Epithelial cell of prostate (primary cell): Measurements from ENCODE around the gene ALPK1.
"Not testable (repeated sequence)": the region's sequence is repeated elsewhere in the genome, so short reads cannot be mapped to it uniquely, and the experiment has no call there.

ENCODE experiments used
- DNase-seq: peaks from one replicate; pipeline ENCODE4 v3.0.0-alpha.2; 2011; ENCODE audit warnings: low read depth, low spot score
- H3K27ac ChIP-seq: fragments of 450-650 bp; 2 replicates; pipeline ENCODE4 v1.5.1; 2017; ENCODE audit warnings: mild to moderate bottlenecking

ALPK1 gene

GRCh38 chr4:112282860-112283667, 14.1 kb upstream of the ALPK1 start:
- no peak overlapping the region for H3K27ac ChIP-seq
- DNase-seq: no peak

GRCh38 chr4:112284166-112284565, 13.0 kb upstream of the ALPK1 start:
- H3K27ac ChIP-seq: peak overlapping the region; percentile 35
- no peak for DNase-seq

- H3K27ac ChIP-seq: peak overlapping the region; percentile 35
- no peak for DNase-seq
These were observed 12.3 kb upstream of the ALPK1 start for GRCh38 chr4:112284662-112285411.

- no peak overlapping the region for H3K27ac ChIP-seq
- no peak for DNase-seq
These were observed 9.7 kb upstream of the ALPK1 start for GRCh38 chr4:112287258-112287989.

GRCh38 chr4:112288455-112288854, 8.7 kb upstream of the ALPK1 start:
- no peak for DNase-seq
- H3K27ac ChIP-seq: no peak overlapping the region

GRCh38 chr4:112289407-112290253, 7.5 kb upstream of the ALPK1 start:
- no peak for DNase-seq
- H3K27ac ChIP-seq: no peak overlapping the region

- DNase-seq: no peak
- no peak overlapping the region for H3K27ac ChIP-seq
These were observed 6.8 kb upstream of the ALPK1 start for GRCh38 chr4:112290341-112290740.

GRCh38 chr4:112299721-112300120, 2.6 kb downstream of the ALPK1 start:
- no peak for DNase-seq

GRCh38 chr4:112302320-112303274, 5.4 kb downstream of the ALPK1 start:
- no peak for DNase-seq
- no peak overlapping the region for H3K27ac ChIP-seq

More at GRCh38 chr4:112299721-112300120, 2.6 kb downstream of the ALPK1 start:
- no peak overlapping the region for H3K27ac ChIP-seq

GRCh38 chr4:112305477-112305876, 8.3 kb downstream of the ALPK1 start:
- H3K27ac ChIP-seq, DNase-seq: not testable (repeated sequence)

GRCh38 chr4:112309263-112309791, 12.2 kb downstream of the ALPK1 start:
- not testable (repeated sequence) for H3K27ac ChIP-seq

GRCh38 chr4:112311516-112311915, 14.3 kb downstream of the ALPK1 start:
- H3K27ac ChIP-seq: no peak overlapping the region
- DNase-seq: no peak

More at GRCh38 chr4:112309263-112309791, 12.2 kb downstream of the ALPK1 start:
- DNase-seq: not testable (repeated sequence)

- H3K27ac ChIP-seq: no peak overlapping the region
- no peak for DNase-seq
These were observed 15.6 kb downstream of the ALPK1 start for GRCh38 chr4:112312610-112313239.

GRCh38 chr4:112315446-112315845, 18.3 kb downstream of the ALPK1 start:
- DNase-seq: no peak
- no peak overlapping the region for H3K27ac ChIP-seq

- no peak overlapping the region for H3K27ac ChIP-seq
- DNase-seq: no peak
These were observed 19.2 kb downstream of the ALPK1 start for GRCh38 chr4:112316360-112316759.

- DNase-seq: no peak
- H3K27ac ChIP-seq: no peak overlapping the region
These were observed 21.3 kb downstream of the ALPK1 start for GRCh38 chr4:112318239-112319142.
